HG02798 (cell line): Measurements from ENCODE around the gene LMOD1.
"Not testable (repeated sequence)": the region's sequence is repeated elsewhere in the genome, so short reads cannot be mapped to it uniquely, and the experiment has no call there.

ENCODE experiments used
- ATAC-seq: cut with Tn5 transposase; IDR thresholded peaks from one replicate; pipeline ENCODE4 v1.9.1; 2021; ENCODE audit warnings: mild to moderate bottlenecking; ENCODE audit not compliant: unreplicated experiment, poor library complexity

Gene LMOD1

GRCh38 chr1:201946224-201946908 lies at the start of gene LMOD1:
LMOD1 (minus strand) TSS chr1:201946548; CDS start chr1:201946340, 208 bp downstream.
- ATAC-seq = no peak

DNA sequence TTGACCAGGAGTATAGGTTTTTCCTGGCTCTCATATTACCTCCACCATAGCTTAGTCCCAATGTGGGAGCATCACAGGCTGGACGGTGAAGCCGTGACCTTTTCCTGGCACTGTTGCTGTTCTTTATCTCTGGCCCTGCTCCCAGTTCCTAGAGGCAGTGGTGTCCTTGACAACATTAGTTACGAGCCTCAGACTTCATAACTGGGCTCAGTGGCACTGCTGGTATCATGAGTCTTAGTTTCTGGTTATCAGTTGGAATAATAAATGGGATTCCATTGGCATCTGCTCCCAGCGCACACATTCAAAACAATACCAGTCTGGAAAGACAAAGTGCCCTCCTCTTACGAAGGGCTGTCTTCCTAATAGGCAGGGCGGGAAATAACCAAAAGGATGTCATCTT lies 44.1 kb upstream of the LMOD1 start:
- no peak for ATAC-seq

DNA sequence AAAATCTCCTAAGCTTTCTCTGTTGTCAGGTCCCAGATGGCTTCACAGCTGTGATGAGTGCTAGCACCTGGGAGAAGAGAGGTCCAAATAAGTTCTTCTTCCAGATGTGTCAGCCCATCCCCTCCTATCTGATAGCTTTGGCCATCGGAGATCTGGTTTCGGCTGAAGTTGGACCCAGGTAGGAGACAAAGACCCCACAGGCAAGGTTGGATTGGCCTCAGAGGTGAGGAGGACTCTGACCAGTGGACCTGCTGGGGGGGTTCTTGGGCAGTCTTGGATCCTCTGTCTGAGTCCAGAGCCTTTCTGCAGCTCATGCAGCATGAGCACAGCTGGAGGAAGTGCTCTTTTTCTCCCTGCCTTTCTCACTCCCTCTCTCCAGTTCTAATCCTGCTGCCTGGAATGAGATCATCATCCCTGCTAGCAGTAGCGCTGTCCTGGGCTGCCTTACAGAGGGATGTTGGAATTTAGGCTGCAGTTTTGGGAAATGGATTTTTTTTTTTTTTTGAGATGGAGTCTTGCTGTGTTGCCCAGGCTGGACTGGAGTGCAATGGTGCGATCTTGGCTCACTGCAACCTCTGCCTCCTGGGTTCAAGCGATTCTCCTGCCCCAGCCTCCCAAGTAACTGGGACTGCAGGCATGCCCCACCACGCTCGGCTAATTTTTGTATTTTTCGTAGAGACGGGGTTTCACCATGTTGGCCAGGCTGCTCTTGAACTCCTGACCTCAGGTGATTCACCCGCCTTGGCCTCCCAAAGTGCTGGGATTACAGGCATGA lies 43.2 kb upstream of the LMOD1 start:
- no peak for ATAC-seq

DNA sequence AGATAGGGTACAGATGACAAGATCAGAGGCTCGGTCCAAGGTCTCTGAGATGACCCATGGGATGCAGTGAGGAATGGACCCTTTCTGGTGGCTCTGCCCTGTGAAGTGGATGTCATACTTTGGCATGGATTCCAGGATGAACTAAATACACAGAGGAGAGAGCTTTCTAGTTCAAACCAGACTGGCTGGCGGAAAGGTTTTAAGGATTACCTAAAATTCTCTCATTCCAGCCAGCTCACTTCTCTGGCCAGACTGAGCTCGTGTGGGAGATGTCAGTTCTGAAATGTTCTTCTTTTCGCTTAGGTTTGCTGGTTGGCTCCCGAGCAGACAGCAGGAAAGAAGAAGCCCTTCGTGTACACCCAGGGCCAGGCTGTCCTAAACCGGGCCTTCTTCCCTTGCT lies 42.3 kb upstream of the LMOD1 start:
- ATAC-seq = no peak

GRCh38 chr1:201985355-201985754 lies 39.0 kb upstream of the LMOD1 start:
- ATAC-seq = no peak

GRCh38 chr1:201984446-201984845 lies 38.1 kb upstream of the LMOD1 start:
- ATAC-seq = no peak

DNA sequence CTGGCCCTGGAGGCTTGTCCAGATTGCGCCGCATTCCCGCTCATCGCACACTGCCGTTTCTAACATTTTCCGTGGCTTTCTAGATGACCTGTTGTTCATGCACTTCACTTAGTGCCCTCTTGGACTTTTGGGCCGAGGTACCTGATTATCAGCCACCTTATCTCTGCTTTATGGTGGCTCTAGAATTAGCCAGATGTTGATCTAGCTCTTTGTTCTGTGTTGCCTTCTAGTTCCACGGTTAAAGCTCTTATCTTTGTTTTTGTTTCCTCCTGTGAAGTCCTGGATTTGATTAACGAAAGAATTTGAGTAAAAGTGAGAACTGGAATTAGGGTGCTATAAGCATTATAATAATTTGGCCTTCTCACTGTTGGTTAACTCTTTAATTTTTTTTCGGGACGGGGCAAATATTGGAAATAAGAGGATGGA lies 37.0 kb upstream of the LMOD1 start:
- ATAC-seq = no peak

DNA sequence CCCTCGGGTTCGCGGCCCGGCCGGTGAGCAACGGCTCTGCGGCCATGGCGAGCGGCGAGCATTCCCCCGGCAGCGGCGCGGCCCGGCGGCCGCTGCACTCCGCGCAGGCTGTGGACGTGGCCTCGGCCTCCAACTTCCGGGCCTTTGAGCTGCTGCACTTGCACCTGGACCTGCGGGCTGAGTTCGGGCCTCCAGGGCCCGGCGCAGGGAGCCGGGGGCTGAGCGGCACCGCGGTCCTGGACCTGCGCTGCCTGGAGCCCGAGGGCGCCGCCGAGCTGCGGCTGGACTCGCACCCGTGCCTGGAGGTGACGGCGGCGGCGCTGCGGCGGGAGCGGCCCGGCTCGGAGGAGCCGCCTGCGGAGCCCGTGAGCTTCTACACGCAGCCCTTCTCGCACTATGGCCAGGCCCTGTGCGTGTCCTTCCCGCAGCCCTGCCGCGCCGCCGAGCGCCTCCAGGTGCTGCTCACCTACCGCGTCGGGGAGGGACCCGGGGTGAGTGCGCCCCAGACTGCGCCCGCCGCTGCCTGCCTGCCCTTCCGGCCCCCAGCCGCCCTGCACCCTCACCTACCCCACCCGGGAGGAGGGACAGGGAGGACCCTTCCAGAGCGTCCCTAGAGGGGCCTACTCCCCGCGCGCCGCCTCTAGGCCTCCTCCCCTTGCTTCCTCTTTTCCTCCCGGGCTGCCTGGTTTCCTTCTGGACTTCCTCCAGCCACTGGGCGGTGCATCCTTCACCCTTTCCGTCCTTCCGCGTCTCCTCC lies 36.5 kb upstream of the LMOD1 start, which contains the start of gene RNPEP:
Gene RNPEP, plus strand, starts transcription at position 26 of the 757 bp plus-strand sequence. Its CDS starts 19 bp downstream, at position 45.
- ATAC-seq = peak; percentile 83

- peak; percentile 27 for ATAC-seq
Observed at GRCh38 chr1:201982082-201982622, 35.8 kb upstream of the LMOD1 start.

GRCh38 chr1:201970334-201971159 lies 24.2 kb upstream of the LMOD1 start:
- no peak for ATAC-seq

GRCh38 chr1:201968202-201968925 lies 22.0 kb upstream of the LMOD1 start:
- ATAC-seq = no peak

- ATAC-seq = no peak
Observed at GRCh38 chr1:201966171-201966570, 19.8 kb upstream of the LMOD1 start.

GRCh38 chr1:201964261-201964660 lies 17.9 kb upstream of the LMOD1 start:
- ATAC-seq = no peak

DNA sequence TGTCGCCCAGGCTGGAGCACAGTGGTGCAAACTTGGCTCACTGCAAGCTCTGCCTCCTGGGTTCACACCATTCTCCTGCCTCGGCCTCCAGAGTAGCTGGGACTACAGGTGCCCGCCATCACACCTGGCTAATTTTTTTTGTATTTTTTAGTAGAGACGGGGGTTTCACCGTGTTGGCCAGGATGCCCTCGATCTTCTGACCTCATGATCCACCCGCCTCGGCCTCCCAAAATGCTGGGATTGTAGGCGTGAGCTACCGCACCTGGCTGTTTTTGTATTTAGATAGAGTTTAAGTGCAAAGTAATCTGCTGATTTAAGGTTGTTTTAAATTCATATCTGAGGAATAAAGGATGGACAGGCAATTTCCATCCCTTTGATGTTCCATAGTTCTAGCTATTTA lies 16.0 kb upstream of the LMOD1 start:
- ATAC-seq = not testable (repeated sequence)

- ATAC-seq = no peak
Observed at GRCh38 chr1:201958348-201958747, 12.0 kb upstream of the LMOD1 start.

GRCh38 chr1:201955729-201956143 lies 9.4 kb upstream of the LMOD1 start:
- no peak for ATAC-seq

- ATAC-seq = peak; percentile 100
Observed at GRCh38 chr1:201955009-201955728, 8.8 kb upstream of the LMOD1 start, which contains the start of gene TIMM17A. TIMM17A (plus strand) TSS chr1:201955503; CDS start chr1:201955527, 24 bp downstream.

GRCh38 chr1:201954263-201955008 lies 8.1 kb upstream of the LMOD1 start:
- no peak for ATAC-seq
